K562 (cell line): Measurements from ENCODE around the gene TANK. TPM values are rescaled to one million over a fixed set of nuclear protein-coding genes. Genes with fewer than 3 reads are reported as not detected.

ENCODE experiments used
- ARNT ChIP-seq, 2 experiments: fragments of 450-650 bp; IDR thresholded peaks; 2 replicates each; pipeline ENCODE4 v1.6.1; 2016; ENCODE audit warnings: mild to moderate bottlenecking in 1 of 2
- ETV6 ChIP-seq, 3 experiments: fragments of 150-350 bp in 1 of 3; sonication (generic) in 1 of 3; formaldehyde crosslinking in 1 of 3; IDR thresholded peaks; 2 replicates each; pipeline versions ENCODE4 v1.6.1 to v1.8.0; 2014 to 2022; ENCODE audit warnings: borderline replicate concordance in 2 of 3, low read depth in 2 of 3, antibody characterized with exemption in 1 of 3, low read length in 1 of 3, mild to moderate bottlenecking in 1 of 3, missing genetic modification reagents in 1 of 3
- HBP1 ChIP-seq: fragments of 450-650 bp; formaldehyde crosslinking; IDR thresholded peaks from 2 replicates; pipeline ENCODE4 v1.4.0; 2022; ENCODE audit warnings: missing genetic modification characterization
- HMGXB4 ChIP-seq: sonication (generic); formaldehyde crosslinking; IDR thresholded peaks from 2 replicates; pipeline ENCODE4 v1.8.1; 2023; ENCODE audit warnings: mild to moderate bottlenecking, missing genetic modification reagents
- NFE2 ChIP-seq: IDR thresholded peaks from 2 replicates; pipeline ENCODE4 v1.6.1; 2014; ENCODE audit warnings: antibody characterized with exemption, low read depth
- NFIC ChIP-seq: fragments of 450-650 bp; IDR thresholded peaks from 2 replicates; pipeline ENCODE4 v1.6.1; 2017; ENCODE audit warnings: mild to moderate bottlenecking, inconsistent platforms
- PBX2 ChIP-seq, 2 experiments: IDR thresholded peaks in 1 of 2; conservative IDR thresholded peaks in 1 of 2; 2 replicates each; pipeline ENCODE4 v1.6.1; 2016; ENCODE audit warnings: low read depth in 2 of 2, mild to moderate bottlenecking in 1 of 2, missing compliant biosample characterization in 1 of 2, missing genetic modification characterization in 1 of 2, moderate library complexity in 1 of 2
- POLR2AphosphoS2 ChIP-seq: IDR thresholded peaks from 2 replicates; pipeline ENCODE4 v1.6.1; 2012; ENCODE audit warnings: low read length, improper control_type of control experiment
- SOX6 ChIP-seq: fragments of 450-650 bp; IDR thresholded peaks from 2 replicates; pipeline ENCODE4 v1.6.1; 2014; ENCODE audit warnings: mild to moderate bottlenecking
- TRIM24 ChIP-seq, 2 experiments: fragments of 450-650 bp; IDR thresholded peaks; 2 replicates each; pipeline ENCODE4 v1.6.1; 2016
- ZC3H4 ChIP-seq: sonication (generic); formaldehyde crosslinking; IDR thresholded peaks from 2 replicates; pipeline ENCODE4 v1.9.0; 2021; ENCODE audit warnings: missing genetic modification reagents, borderline replicate concordance
- ZNF318 ChIP-seq, 2 experiments: fragments of 450-650 bp; IDR thresholded peaks; 2 replicates each; pipeline ENCODE4 v1.6.1; 2016; ENCODE audit warnings: mild to moderate bottlenecking in 2 of 2, borderline replicate concordance in 1 of 2, low read depth in 1 of 2, moderate library complexity in 1 of 2
- polyA plus RNA-seq, 8 experiments: library from polyadenylated mRNA; depleted of rRNA in 4 of 8; stranded (reverse) in 5 of 8; unstranded in 3 of 8; fragments of >200 nt; fragmentation: Nextera tagmentation in 2 of 8; fragmentation: Illumina TruSeq in 1 of 8; extraction: Ambion mirVana in 2 of 8; extraction: Trizol in 1 of 8; gene quantifications; 2 replicates each; pipeline versions ENCODE4 v1.2.1 to v1.2.3, GENCODE V29; 2011 to 2014; ENCODE audit warnings: inconsistent platforms in 1 of 8, missing spikeins in 1 of 8
- total RNA-seq, 7 experiments: library from RNA; depleted of rRNA in 6 of 7; stranded (reverse); fragments of >200 nt in 6 of 7; fragmentation: Illumina TruSeq in 2 of 7; extraction: Trizol in 2 of 7; gene quantifications; 2 replicates each; pipeline versions ENCODE4 v1.2.1 to v1.2.3, GENCODE V29; 2011 to 2021; ENCODE audit warnings: low replicate concordance in 1 of 7

Gene TANK
- total and polyA plus RNA-seq, 9 of the 15 experiments (the other 6 are each of a cell fraction or from before 2014, with no cell fraction given) = 43.0 to 91.5 (median 54.4) TPM

- TF ChIP-seq PBX2 (CRISPR knock-in tag; IDR thresholded peaks at IDR 0.05; ENCODE audit: low read depth) = no peak
- peak; percentile 71 for TF ChIP-seq PBX2 (tag; conservative IDR thresholded peaks at IDR 0.05; ENCODE audit: low read depth)
- peak; percentile 92 to 94 for TF ChIP-seq TRIM24 (IDR thresholded peaks at IDR 0.05)
- TF ChIP-seq ETV6 (IDR thresholded peaks at IDR 0.05; ENCODE audit: borderline replicate concordance in 1 of 2, low read depth in 2 of 2, low read length in 1 of 2) = 0 out of 4 replicates have a peak, but pooled peaks of 1 of the 2 experiments have one; percentile 40
- TF ChIP-seq ETV6 (CRISPR knock-in tag; IDR thresholded peaks at IDR 0.05; ENCODE audit: borderline replicate concordance) = no peak
- no peak for TF ChIP-seq ZNF318 (IDR thresholded peaks at IDR 0.05; ENCODE audit: borderline replicate concordance in 1 of 2, low read depth in 1 of 2)
- peak; percentile 51; the same call in 1 of the 2 replicates for TF ChIP-seq HBP1
- TF ChIP-seq SOX6 = peak; percentile 91
- 0 out of 2 replicates have a peak, but pooled peaks have one; percentile 37 for TF ChIP-seq POLR2AphosphoS2
- peak; percentile 92 for TF ChIP-seq NFE2
- peak; percentile 94 to 95 for TF ChIP-seq ARNT (IDR thresholded peaks at IDR 0.05)
- TF ChIP-seq ZC3H4 (CRISPR knock-in tag) = no peak
- TF ChIP-seq HMGXB4 (CRISPR knock-in tag) = no peak
- TF ChIP-seq NFIC = peak; percentile 84
Measured at GRCh38 chr2:161172901-161173540, 12.8 kb downstream of the TANK start (continued).
